Activated naive CD8-positive, alpha-beta T cell (primary cell): ENCODE results near the gene KCNJ14.

ENCODE experiments used
- H3K27ac Mint-ChIP-seq: one replicate; pipeline ENCODE4 v1.8.0; 2021; ENCODE audit warnings: mixed read lengths
- H3K27me3 Mint-ChIP-seq: one replicate; pipeline ENCODE4 v1.8.0; 2021; ENCODE audit warnings: mixed read lengths
- H3K36me3 Mint-ChIP-seq: one replicate; pipeline ENCODE4 v1.8.0; 2021; ENCODE audit warnings: mixed read lengths
- H3K4me1 Mint-ChIP-seq: one replicate; pipeline ENCODE4 v1.8.0; 2021; ENCODE audit warnings: low read depth, mixed read lengths
- H3K4me3 Mint-ChIP-seq: one replicate; pipeline ENCODE4 v1.8.0; 2021; ENCODE audit warnings: mild to moderate bottlenecking, mixed read lengths
- H3K9me3 Mint-ChIP-seq: one replicate; pipeline ENCODE4 v1.8.0; 2021; ENCODE audit warnings: low read depth, mixed read lengths

KCNJ14 gene

DNA sequence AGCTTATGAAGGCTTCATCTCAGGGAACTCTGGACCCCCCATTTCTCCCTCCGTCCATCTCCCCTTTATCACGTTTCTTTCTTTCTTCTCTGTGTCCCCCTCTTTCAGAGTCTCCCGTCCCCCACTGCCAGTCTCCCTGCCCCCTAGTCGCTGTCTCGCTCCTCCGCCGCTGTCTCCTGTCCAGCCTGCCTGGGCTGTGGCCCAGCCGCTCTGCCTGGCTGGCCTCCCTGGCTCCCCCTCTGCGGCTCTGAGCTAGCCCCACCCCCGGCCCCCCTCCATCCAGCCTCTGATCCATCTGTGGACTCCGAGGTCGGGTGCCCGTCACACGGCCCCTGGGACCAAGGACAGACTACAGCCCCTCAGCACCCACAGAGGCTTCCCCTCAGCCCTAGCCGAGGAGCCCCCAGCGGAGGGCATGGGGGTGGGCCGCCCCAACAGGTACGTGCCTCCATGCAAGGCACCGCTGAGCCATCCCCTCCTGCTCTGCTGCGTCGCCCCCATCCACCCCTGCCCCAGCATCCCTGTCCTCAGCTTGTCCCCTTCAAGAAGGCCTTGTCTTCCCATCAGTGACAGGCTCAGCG, 1.1 kb upstream of the KCNJ14 start:
- Mint-ChIP-seq H3K4me3 (no peak overlapping the region), H3K27me3 (no peaks in the 10 kb centered on the region), H3K9me3 (no peaks in the 10 kb centered on the region), H3K4me1 (peaks cover 4% of the 10 kb centered on the region), H3K27ac (no peak overlapping the region), H3K36me3 (no peaks in the 10 kb centered on the region)

GRCh38 chr19:48455908-48456562, 661 bp downstream of the KCNJ14 start:
- Mint-ChIP-seq H3K4me3 (no peak overlapping the region), H3K27ac (no peak overlapping the region), H3K4me1 (peaks cover 4% of the 10 kb centered on the region), H3K9me3 (no peaks in the 10 kb centered on the region), H3K36me3 (no peaks in the 10 kb centered on the region), H3K27me3 (no peaks in the 10 kb centered on the region)

DNA sequence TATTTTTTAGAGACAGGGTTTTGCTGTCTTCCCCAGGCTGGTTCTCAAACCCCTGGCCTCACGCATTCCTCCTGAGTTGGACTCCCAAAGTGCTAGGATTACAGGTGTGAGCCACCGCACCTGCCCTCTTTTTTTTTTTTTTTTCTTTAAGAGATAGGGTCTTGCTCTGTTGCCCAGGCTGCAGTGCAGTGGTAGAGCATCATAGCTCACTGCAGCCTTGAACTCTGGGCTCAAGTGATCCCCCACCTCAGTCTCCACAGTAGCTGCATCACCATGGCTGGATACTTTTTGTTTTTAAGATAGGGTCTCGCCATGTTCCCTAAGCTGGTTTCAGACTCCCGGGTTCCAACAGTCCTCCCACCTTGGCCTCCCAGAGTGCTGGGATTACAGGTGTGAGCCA, 1.5 kb downstream of the KCNJ14 start:
- no peak overlapping the region for H3K27ac Mint-ChIP-seq

GRCh38 chr19:48458016-48458415, 2.6 kb downstream of the KCNJ14 start:
- no peak overlapping the region for H3K27ac Mint-ChIP-seq

More for the DNA sequence above, 1.5 kb downstream of the KCNJ14 start:
- Mint-ChIP-seq H3K4me1 (peaks cover 4% of the 10 kb centered on the region), H3K9me3 (no peaks in the 10 kb centered on the region), H3K4me3 (no peak overlapping the region), H3K27me3 (no peaks in the 10 kb centered on the region), H3K36me3 (no peaks in the 10 kb centered on the region)

GRCh38 chr19:48461651-48461981, 6.2 kb downstream of the KCNJ14 start:
- no peak overlapping the region for H3K4me3 Mint-ChIP-seq
- no peaks in the 10 kb centered on the region for H3K9me3 Mint-ChIP-seq
- H3K36me3 Mint-ChIP-seq, result no peaks in the 10 kb centered on the region
- no peaks in the 10 kb centered on the region for H3K27me3 Mint-ChIP-seq
- H3K27ac Mint-ChIP-seq, result no peak overlapping the region
- H3K4me1 Mint-ChIP-seq, result no peaks in the 10 kb centered on the region

More at GRCh38 chr19:48458016-48458415, 2.6 kb downstream of the KCNJ14 start:
- Mint-ChIP-seq H3K4me3 (no peak overlapping the region), H3K9me3 (no peaks in the 10 kb centered on the region), H3K36me3 (no peaks in the 10 kb centered on the region), H3K27me3 (no peaks in the 10 kb centered on the region), H3K4me1 (peaks cover 4% of the 10 kb centered on the region)

DNA sequence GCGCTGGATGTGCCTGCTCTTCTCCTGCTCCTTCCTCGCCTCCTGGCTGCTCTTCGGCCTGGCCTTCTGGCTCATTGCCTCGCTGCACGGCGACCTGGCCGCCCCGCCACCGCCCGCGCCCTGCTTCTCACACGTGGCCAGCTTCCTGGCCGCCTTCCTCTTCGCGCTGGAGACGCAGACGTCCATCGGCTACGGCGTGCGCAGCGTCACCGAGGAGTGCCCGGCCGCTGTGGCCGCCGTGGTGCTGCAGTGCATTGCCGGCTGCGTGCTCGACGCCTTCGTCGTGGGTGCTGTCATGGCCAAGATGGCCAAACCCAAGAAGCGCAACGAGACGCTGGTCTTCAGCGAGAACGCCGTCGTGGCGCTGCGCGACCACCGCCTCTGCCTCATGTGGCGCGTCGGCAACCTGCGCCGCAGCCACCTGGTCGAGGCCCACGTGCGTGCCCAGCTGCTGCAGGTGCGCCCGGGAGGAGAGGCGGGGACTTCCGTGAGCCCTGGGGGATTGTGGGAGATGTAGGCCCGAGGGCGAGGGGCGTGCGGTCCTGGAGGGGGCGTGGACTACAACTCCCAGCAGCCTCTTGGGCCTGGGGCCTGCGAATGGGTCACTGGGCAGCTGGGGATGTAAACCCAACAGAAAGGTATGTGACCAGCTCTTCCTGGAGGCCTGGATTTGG, 6.7 kb downstream of the KCNJ14 start:
- Mint-ChIP-seq H3K27ac (no peak overlapping the region), H3K4me3 (no peak overlapping the region), H3K27me3 (no peaks in the 10 kb centered on the region), H3K4me1 (no peaks in the 10 kb centered on the region), H3K36me3 (no peaks in the 10 kb centered on the region), H3K9me3 (no peaks in the 10 kb centered on the region)

DNA sequence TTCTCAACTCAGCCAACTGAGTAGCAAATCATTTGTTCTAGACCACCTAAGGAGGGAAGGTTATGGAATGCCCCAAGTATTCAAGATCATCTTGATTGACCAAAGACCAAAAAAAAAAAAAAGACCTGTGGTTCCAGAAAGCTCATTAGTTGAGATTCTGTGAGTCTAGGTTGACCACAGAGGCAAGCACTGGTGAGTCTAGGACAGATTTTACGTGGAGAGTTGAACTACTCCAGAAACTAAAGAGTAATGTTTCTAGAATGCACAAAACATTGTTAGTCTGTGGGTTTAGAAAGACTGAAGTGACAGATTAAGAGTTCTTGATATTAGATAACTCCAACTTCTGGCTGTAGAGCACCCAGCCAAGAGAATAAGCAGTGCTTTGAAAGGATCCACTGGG, 9.8 kb downstream of the KCNJ14 start:
- Mint-ChIP-seq H3K4me1 (peaks cover 10% of the 10 kb centered on the region), H3K36me3 (no peaks in the 10 kb centered on the region), H3K4me3 (no peak overlapping the region), H3K9me3 (no peaks in the 10 kb centered on the region), H3K27ac (no peak overlapping the region), H3K27me3 (no peaks in the 10 kb centered on the region)

DNA sequence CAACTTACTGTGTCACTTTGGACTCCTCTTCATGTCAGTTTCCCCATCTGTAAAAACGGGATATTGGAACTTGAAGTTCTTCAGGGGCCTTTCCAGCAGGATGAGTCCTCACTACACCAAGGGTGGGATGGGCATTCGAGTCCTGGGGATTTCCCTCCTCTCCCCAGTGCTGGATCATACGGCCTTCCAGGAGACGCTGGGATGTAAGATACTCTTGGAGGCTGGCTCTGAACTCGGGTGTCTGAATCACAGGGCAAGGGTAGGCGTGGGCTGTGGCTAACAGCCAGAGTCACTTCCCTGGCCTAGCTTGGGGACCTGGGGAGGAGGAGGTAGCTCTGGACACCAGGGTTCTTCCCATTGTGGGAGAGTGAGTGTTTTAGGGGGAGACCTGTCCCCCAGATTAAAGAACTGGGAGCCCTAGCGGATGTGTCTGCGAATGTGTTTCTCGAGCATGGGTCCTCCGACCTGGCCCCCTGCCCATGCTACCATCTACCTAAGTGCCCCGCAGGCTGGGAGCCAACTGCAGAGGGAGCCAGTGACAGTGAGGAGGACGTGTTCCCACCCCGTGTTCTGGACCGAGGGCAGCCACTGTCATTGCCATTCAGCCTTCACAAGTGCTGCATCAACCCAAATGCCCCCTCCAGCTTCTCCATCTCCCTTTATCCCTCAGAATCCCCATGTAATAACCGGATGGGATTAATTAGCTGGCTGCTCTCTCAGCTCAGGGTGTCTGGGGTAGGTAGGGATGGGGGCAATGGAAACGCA, 11.4 kb downstream of the KCNJ14 start:
- Mint-ChIP-seq H3K27ac (no peak overlapping the region), H3K36me3 (no peaks in the 10 kb centered on the region), H3K27me3 (no peaks in the 10 kb centered on the region), H3K4me1 (peaks cover 13% of the 10 kb centered on the region), H3K9me3 (no peaks in the 10 kb centered on the region), H3K4me3 (no peak overlapping the region)

DNA sequence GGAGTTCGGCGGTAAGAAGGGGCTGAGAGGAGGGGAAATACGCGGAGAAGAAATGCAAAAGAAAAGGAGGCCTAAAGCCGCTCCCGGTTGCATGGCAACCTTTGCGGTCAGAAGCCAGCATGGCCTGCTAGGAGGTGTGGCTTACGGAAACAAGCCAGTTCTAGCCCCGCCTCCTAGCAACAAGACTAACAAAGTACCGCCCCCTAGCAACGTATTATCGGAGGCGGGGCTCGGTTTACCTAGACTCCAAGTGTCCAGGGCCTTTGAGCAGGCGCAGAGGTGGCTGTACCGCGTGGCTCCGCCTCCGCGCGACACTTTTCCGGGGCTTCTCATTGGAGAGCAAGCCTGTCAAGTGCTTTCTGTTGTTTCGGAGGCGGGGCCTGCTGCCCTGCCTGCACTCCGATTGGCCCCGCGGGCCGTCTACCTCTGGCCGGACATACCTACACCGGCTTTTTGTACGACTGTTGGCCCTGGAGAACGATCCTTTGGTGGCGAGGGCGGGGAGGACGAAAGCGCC, 13.5 kb downstream of the KCNJ14 start:
- no peaks in the 10 kb centered on the region for H3K36me3 Mint-ChIP-seq
- H3K4me1 Mint-ChIP-seq, result peaks cover 13% of the 10 kb centered on the region
- H3K27ac Mint-ChIP-seq, result peak overlapping the region; percentile 84
- no peaks in the 10 kb centered on the region for H3K27me3 Mint-ChIP-seq
- H3K9me3 Mint-ChIP-seq, result no peaks in the 10 kb centered on the region
- peak overlapping the region; percentile 96 for H3K4me3 Mint-ChIP-seq

DNA sequence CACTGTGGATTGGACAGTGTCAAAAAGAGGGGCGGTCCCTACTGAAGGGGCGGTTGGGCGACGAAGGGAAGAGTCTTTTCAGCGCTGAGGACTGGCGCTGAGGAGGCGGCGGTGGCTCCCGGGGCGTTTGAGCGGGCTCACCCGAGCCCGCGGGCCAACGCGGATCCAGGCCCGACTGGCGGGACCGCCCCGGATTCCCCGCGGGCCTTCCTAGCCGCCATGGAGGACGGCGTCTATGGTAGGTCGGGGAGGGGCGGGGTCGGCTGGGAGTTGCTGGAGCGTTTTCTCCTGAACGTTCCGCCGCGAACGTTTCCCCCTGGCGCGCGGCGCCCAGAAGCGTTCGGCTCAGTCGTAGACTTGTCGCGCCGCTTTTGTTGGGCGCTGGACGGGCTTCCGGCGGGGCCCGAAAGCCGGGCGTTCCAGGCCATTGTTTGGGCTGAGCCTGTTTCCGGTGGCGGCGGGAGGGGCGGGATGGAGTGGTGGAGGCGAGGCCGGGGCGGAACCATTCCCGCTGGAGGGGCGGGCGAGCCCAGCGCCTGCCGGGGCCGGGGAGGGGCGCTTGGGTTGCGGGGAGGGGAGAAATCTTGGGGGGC, 14.0 kb downstream of the KCNJ14 start, which contains the start of gene CYTH2:
Gene CYTH2 (plus strand): TSS at position 81 of the 593 bp plus-strand sequence. CDS start 139 bp downstream, at position 220.
- H3K36me3 Mint-ChIP-seq, result no peaks in the 10 kb centered on the region
- H3K27ac Mint-ChIP-seq, result peak within 1 kb of the TSS; percentile 84
- peaks cover 13% of the 10 kb centered on the region for H3K4me1 Mint-ChIP-seq
- no peaks in the 10 kb centered on the region for H3K27me3 Mint-ChIP-seq
- H3K9me3 Mint-ChIP-seq, result no peaks in the 10 kb centered on the region
- peak within 1 kb of the TSS; percentile 96 for H3K4me3 Mint-ChIP-seq

- Mint-ChIP-seq H3K4me3 (peak overlapping the region; percentile 96), H3K27ac (no peak overlapping the region), H3K27me3 (no peaks in the 10 kb centered on the region), H3K36me3 (no peaks in the 10 kb centered on the region), H3K4me1 (peaks cover 13% of the 10 kb centered on the region), H3K9me3 (no peaks in the 10 kb centered on the region)
These were observed 14.7 kb downstream of the KCNJ14 start for GRCh38 chr19:48469934-48470680.

GRCh38 chr19:48470856-48471255, 15.5 kb downstream of the KCNJ14 start:
- H3K27me3 Mint-ChIP-seq, result no peaks in the 10 kb centered on the region
- no peak overlapping the region for H3K27ac Mint-ChIP-seq
- no peaks in the 10 kb centered on the region for H3K36me3 Mint-ChIP-seq
- H3K4me3 Mint-ChIP-seq, result peak overlapping the region; percentile 96
- peaks cover 13% of the 10 kb centered on the region for H3K4me1 Mint-ChIP-seq
- H3K9me3 Mint-ChIP-seq, result no peaks in the 10 kb centered on the region

DNA sequence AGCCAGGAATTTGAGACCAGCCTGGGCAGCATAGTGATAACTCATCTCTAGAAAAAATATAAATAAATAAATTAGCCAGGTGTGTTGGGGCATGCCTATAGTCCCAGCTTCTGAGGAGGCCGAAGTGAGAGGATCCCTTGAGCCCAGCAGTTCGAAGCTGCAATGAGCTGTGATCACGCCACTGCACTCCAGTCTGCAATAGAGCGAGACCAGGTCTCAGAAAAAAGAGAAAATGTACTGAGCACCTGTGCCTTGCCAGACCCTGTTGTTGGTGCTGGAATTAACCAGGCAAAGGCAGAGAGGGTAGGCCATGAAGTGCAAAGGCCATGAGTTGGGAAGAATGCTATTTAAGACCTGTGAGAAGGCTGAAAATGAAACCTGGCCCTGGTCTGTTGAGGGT, 16.5 kb downstream of the KCNJ14 start:
- no peak overlapping the region for H3K4me3 Mint-ChIP-seq
- no peaks in the 10 kb centered on the region for H3K9me3 Mint-ChIP-seq
- H3K27me3 Mint-ChIP-seq, result no peaks in the 10 kb centered on the region
- no peak overlapping the region for H3K27ac Mint-ChIP-seq
- H3K36me3 Mint-ChIP-seq, result no peaks in the 10 kb centered on the region
- H3K4me1 Mint-ChIP-seq, result peaks cover 13% of the 10 kb centered on the region
